CD4-positive, alpha-beta T cell (primary cell): ENCODE results near the gene IL31RA. TPM values are rescaled to one million over a fixed set of nuclear protein-coding genes. Genes with fewer than 3 reads are reported as not detected.

Source experiments
- ATAC-seq: fragments of 200-7000 bp; cut with Tn5 transposase; one replicate; pipeline ENCODE4 v1.10.0; 2022; ENCODE audit warnings: mild to moderate bottlenecking; ENCODE audit not compliant: poor library complexity
- CTCF ChIA-PET: fragments of 350-600 bp; sonication (Branson Sonifier 250); formaldehyde crosslinking; loops from one replicate; lab custom pipeline; 2021; ENCODE audit warnings: antibody characterized with exemption, inconsistent platforms; lab: Charles Lee
- POLR2A ChIA-PET: fragments of 350-600 bp; sonication (Branson Sonifier 250); formaldehyde crosslinking; loops from one replicate; lab custom pipeline; 2021; ENCODE audit warnings: antibody characterized with exemption, inconsistent platforms; lab: Charles Lee
- DNase-seq, 14 experiments: peaks; one replicate each; pipeline ENCODE4 v3.0.0-alpha.2; 2013 to 2020; ENCODE audit warnings: mixed read lengths in 2 of 14
- H3K27ac ChIP-seq, 2 donors: one replicate each; pipeline versions ENCODE4 v1.5.1 to v1.7.0; 2013; ENCODE audit warnings: low read length in 2 of 2, low read depth in 1 of 2, mild to moderate bottlenecking in 1 of 2
- H3K27me3 ChIP-seq, 2 experiments: 1 replicate in 1 of 2; 2 replicates in 1 of 2; pipeline versions ENCODE4 v1.6.1 to v1.7.0; 2013; ENCODE audit warnings: low read length in 2 of 2, control low read depth in 1 of 2, mild to moderate bottlenecking in 1 of 2, moderate library complexity in 1 of 2; ENCODE audit not compliant: insufficient read depth in 2 of 2, control insufficient read depth in 1 of 2
- H3K36me3 ChIP-seq: one replicate; pipeline ENCODE4 v1.6.1; 2013; ENCODE audit warnings: low read length, control low read depth; ENCODE audit not compliant: insufficient read depth
- H3K4me1 ChIP-seq: one replicate; pipeline ENCODE4 v1.6.1; 2013; ENCODE audit warnings: low read length, control low read depth; ENCODE audit not compliant: insufficient read depth
- H3K4me3 ChIP-seq: one replicate; pipeline ENCODE4 v1.5.1; 2013; ENCODE audit warnings: mild to moderate bottlenecking, low read length, moderate library complexity
- H3K9me3 ChIP-seq, 2 experiments: 1 replicate in 1 of 2; 2 replicates in 1 of 2; pipeline versions ENCODE4 v1.6.1 to v1.7.0; 2013; ENCODE audit warnings: low read length in 2 of 2, mild to moderate bottlenecking in 2 of 2, control low read depth in 1 of 2, moderate library complexity in 1 of 2; ENCODE audit not compliant: control insufficient read depth in 1 of 2, insufficient read depth in 1 of 2
- H3K27ac Mint-ChIP-seq: one replicate; pipeline ENCODE4 v1.8.0; 2020; ENCODE audit warnings: mixed read lengths
- H3K27me3 Mint-ChIP-seq: one replicate; pipeline ENCODE4 v1.8.0; 2021; ENCODE audit warnings: mixed read lengths
- H3K36me3 Mint-ChIP-seq: one replicate; pipeline ENCODE4 v1.8.0; 2021; ENCODE audit warnings: low read depth, mixed read lengths
- H3K4me1 Mint-ChIP-seq: one replicate; pipeline ENCODE4 v1.8.0; 2021; ENCODE audit warnings: low read depth, mixed read lengths
- H3K4me3 Mint-ChIP-seq: one replicate; pipeline ENCODE4 v1.8.0; 2020; ENCODE audit warnings: mild to moderate bottlenecking, mixed read lengths
- H3K9me3 Mint-ChIP-seq: one replicate; pipeline ENCODE4 v1.8.0; 2020; ENCODE audit warnings: mixed read lengths
- intact Hi-C, 2 experiments: fragments of 100-400 bp; cut with DNase I in 1 of 2; cut with micrococcal nuclease in 1 of 2; formaldehyde crosslinking; loops; one replicate each; pipeline versions ENCODE4 v1.15.1 to v1.9.0; 2023 to 2025; cut with DNase I, micrococcal nuclease
- total RNA-seq, 174 experiments: library from RNA in 2 of 174; stranded (reverse) in 2 of 174; gene quantifications; one replicate each; pipeline ENCODE4 v1.2.3 and lab custom pipeline; 2021 to 2026
- TF ChIP-seq, protein P1 (sequence below): fragments of 200-600 bp; IDR thresholded peaks from one replicate; pipeline ENCODE4 v1.8.0; 2022; ENCODE audit warnings: antibody characterized with exemption, mild to moderate bottlenecking

The IL31RA gene
- total RNA-seq, 2 experiments from 2014 or later: not detected

DNA sequence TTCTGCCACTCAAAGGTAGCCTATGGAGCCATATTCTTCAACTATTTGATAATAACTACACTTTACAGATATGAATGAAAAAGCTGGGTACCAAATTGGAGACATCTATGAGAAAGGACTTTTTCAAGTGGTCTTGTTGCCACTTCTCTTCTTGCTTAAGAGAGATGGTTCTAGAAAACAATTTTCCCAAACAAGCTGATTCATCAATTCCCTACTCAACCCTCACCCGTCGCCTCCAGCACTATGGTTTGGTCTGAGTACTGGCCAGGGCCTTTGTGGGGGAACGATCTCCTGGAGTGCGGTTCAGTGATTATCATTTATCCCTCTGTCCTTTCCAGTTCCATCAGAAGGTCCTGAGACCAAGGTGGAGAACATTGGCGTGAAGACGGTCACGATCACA is 56.8 kb downstream of the IL31RA start:
- Histone ChIP-seq H3K27ac (no peak overlapping the region), H3K36me3 (no peaks in the 10 kb centered on the region), H3K4me3 (no peak overlapping the region), H3K4me1 (peaks cover 19% of the 10 kb centered on the region), H3K27me3 (no peaks in the 10 kb centered on the region), H3K9me3 (no peaks in the 10 kb centered on the region)
- intact Hi-C loops: no loop called here
- ATAC-seq: no peak
- Mint-ChIP-seq H3K9me3 (no peaks in the 10 kb centered on the region), H3K27me3 (no peaks in the 10 kb centered on the region), H3K4me1 (peaks cover 13% of the 10 kb centered on the region), H3K36me3 (no peaks in the 10 kb centered on the region), H3K4me3 (no peak overlapping the region), H3K27ac (no peak overlapping the region)
- DNase-seq: no peak
- ChIA-PET CTCF (no interaction called here), POLR2A (no interaction called here)
- TF ChIP-seq, protein P1, sequence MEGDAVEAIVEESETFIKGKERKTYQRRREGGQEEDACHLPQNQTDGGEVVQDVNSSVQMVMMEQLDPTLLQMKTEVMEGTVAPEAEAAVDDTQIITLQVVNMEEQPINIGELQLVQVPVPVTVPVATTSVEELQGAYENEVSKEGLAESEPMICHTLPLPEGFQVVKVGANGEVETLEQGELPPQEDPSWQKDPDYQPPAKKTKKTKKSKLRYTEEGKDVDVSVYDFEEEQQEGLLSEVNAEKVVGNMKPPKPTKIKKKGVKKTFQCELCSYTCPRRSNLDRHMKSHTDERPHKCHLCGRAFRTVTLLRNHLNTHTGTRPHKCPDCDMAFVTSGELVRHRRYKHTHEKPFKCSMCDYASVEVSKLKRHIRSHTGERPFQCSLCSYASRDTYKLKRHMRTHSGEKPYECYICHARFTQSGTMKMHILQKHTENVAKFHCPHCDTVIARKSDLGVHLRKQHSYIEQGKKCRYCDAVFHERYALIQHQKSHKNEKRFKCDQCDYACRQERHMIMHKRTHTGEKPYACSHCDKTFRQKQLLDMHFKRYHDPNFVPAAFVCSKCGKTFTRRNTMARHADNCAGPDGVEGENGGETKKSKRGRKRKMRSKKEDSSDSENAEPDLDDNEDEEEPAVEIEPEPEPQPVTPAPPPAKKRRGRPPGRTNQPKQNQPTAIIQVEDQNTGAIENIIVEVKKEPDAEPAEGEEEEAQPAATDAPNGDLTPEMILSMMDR: no peak

DNA sequence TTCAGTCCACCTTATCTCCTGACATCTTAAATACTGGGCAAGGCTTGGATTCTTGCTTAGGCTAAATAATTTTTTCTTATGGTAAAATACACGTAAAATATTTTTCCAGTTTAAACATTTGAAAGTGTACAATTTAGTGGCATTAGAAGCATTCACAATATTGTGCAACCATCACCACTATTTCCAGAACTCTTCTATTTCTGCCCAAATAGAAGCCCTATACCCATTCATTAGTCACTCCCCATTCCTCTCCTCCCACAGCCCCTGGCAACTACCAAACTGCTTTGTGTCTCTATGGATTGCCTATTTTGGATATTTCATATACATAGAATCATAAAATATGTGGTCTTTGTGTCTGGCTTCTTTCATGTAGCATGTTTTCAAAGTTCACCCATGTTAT is 57.6 kb downstream of the IL31RA start:
- no peaks in the 10 kb centered on the region for H3K36me3 ChIP-seq
- no peak overlapping the region for H3K27ac ChIP-seq
- POLR2A ChIA-PET: no interaction called here
- ATAC-seq (no peak), DNase-seq (no peak)
- TF ChIP-seq, protein P1: no peak
- peaks cover 11% of the 10 kb centered on the region for H3K4me1 ChIP-seq
- H3K27me3 ChIP-seq: no peaks in the 10 kb centered on the region
- H3K4me3 ChIP-seq: no peak overlapping the region
- CTCF ChIA-PET: no interaction called here
- H3K4me1 Mint-ChIP-seq: peaks cover 4% of the 10 kb centered on the region
- H3K27ac Mint-ChIP-seq: no peak overlapping the region
- H3K9me3 Mint-ChIP-seq: no peaks in the 10 kb centered on the region
- no peaks in the 10 kb centered on the region for H3K36me3 Mint-ChIP-seq
- no peaks in the 10 kb centered on the region for H3K27me3 Mint-ChIP-seq
- intact Hi-C loops: no loop called here
- H3K4me3 Mint-ChIP-seq: no peak overlapping the region
- no peaks in the 10 kb centered on the region for H3K9me3 ChIP-seq

DNA sequence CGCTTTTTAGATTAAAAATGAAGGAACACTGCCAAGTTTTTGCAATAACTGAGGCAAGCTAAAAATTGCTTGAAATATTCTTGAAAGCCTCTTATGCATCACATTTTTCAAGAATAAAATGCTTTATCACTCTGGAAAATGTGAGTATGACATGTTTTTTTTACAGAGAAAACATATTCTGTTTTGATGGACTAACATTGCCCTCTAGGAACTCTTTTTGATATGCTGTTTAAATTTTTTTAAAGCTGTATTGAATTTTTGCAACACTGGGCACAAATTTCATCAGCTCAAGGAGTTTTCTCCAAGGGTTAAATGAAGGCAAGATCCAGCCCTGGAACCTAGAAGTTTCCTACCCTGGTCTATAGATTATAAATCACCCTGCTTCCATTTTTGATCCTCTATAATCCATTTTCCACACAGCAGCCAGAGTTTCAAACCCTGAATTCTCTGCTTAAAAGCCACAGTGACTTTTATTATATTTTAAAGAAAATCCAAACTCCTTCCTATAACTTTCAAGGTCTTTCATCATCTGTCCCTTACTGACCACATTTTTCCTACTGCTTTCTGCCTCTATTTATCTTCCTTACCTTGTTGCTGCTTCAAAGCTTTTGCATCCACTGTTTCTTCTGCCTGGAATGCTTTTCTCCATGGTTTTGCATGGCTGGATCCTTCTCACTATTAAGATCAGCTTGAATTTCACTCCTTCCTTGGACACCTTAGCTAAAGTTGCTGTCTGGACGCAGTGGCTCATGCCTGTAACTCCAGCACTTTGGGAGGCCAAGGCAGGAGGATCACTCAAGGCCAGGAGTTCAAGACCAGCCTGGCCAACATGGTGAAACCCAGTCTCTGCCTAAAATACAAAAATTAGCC is 60.9 kb downstream of the IL31RA start:
- DNase-seq: no peak
- Histone ChIP-seq H3K4me3 (no peak overlapping the region), H3K9me3 (no peaks in the 10 kb centered on the region), H3K4me1 (no peaks in the 10 kb centered on the region), H3K36me3 (no peaks in the 10 kb centered on the region), H3K27ac (no peak overlapping the region), H3K27me3 (no peaks in the 10 kb centered on the region)
- Mint-ChIP-seq H3K4me3 (no peak overlapping the region), H3K27ac (no peak overlapping the region), H3K4me1 (no peaks in the 10 kb centered on the region), H3K9me3 (no peaks in the 10 kb centered on the region), H3K36me3 (no peaks in the 10 kb centered on the region), H3K27me3 (no peaks in the 10 kb centered on the region)
- TF ChIP-seq, protein P1: no peak
- ATAC-seq: no peak
- ChIA-PET POLR2A (interaction anchor here (0.5 kb wide), 1 partner anchor 163 kb away, joined by 3 read pairs; no protein-coding TSS in a partner anchor), CTCF (interaction anchor here (0.7 kb wide), 1 partner anchor 321 kb away, joined by 3 read pairs; no protein-coding TSS in a partner anchor)
- intact Hi-C loops: no loop called here
